ENCODE results near the gene ATG2A.

ATG2A gene

DNA sequence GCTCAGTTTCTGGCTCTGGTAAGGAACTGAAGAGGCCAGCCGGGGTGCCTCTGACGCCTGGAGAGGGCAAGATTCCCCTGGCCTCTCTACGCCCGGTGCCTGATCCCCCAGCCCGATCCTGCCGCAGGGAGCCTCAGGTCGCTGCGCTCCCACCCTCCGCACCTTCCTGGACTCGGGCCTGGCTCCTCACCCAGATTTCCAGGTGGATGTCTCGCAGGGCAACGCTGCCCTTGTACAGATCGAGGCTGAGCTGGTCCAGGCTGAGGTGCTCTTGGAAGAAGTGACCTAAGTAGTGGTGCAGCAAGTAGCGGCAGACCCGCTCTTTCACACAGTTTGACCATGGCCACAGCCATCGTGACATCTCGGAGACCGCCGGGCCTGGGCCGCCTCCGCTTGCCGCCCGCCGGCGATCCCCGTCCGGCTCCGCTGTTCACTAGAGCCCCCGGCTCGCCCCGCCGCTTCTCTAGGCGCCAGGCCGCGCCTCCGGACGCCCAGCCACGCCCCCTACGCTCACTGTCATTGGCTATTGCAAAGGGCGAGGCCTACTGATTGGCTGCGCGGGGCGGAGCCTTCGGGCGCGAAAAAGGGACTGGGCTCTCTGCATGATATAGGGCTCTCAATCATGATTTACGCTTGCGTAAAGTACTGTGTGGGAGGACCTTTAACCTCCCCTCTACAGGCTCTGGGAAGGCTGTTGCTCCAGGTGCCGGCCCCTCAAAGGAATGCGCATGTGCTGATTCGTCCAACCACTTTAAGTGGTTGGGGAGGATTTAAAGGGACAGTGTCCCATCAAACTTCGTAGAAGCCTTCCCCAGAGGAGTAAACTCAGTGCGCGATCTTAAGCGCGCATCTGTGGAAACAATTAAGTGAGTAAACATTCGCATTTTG lies at the start of gene ATG2A:
Gene ATG2A (minus strand): TSS at position 435 of the 888 bp plus-strand sequence. CDS start 74 bp downstream, at position 361.
- DNase-seq = peak; percentile 97 to 99

DNA sequence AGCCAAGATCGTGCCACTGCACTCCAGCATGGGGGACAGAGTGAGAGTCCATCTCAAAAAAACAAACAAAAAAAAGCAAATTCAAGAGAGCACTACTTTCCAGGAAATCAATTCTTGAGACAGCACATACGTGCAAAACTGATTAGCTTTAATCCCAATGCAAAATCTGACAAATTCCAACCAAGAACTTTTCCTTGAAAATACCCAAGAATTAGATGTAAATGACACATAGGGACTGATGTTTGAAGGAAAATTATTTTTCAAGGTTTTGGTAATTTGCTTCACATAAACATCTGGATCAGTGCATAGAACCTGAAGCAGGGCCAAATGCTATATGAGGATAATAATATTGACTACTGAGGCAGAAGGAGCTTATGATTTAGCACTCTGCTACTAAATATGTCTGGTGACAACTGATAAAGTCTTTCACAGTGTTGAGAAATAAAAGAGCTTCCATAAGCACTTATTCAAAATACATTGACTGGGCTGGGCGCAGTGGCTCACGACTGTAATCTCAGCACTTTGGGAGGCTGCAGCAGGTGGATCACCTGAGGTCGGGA lies 46.1 kb upstream of the ATG2A start:
- DNase-seq = no peak

DNA sequence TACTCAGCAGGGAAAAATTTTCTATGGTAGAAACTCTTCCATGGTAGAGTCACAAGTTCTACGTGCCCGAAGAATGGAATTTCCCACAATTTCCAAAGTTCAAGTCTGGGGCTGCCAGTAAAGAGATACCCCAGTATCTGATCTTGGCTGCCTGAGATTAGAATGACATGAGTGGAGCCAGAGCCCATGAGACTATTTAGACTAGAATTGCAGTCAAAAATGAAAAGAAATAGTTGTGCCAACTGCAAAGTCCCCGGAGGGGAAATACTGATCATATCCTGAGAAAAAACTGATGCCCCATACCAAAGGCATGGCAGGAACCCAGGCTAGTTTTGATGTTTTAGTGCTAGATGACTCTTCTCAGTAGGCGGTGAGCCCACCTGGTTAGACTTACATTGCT lies 43.7 kb upstream of the ATG2A start:
- no peak for DNase-seq

DNA sequence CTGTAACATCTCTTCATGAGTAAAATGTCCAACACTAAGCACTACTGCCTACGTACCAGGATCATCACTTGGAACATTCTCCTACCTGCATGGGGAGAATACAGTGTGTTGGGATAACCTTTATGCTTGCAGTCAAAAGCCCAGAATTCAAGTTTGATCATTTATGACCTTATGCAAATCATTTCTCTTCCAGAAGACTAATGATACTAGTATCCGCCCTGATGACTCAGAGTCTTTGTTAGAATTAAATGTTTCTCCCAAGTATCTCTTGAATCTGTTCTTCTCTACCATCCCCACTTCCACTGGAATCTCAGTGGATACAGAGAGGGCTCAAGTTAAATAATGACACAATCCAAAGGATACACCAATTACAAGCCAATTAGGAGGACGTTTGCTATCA lies 42.5 kb upstream of the ATG2A start:
- DNase-seq = no peak

DNA sequence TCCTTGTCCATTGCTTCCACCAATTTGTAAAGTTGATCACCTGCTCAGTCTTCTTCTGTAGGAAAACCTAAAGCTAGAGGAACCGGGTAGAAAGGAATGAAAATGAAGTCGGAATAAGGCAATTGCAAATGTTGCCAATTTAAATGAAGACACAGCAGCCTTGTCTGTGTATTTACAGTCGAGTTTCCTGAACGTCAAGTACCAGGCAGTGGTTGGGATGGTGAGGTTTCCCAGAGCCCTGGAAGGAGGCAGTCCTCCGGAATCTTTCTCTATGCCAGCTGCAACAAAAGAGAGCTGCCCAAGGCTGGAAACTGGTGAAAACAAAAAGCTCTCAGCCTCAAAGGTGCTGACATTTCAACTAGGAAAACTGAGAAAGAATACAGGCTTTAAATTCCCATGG lies 37.2 kb upstream of the ATG2A start:
- DNase-seq = no peak

DNA sequence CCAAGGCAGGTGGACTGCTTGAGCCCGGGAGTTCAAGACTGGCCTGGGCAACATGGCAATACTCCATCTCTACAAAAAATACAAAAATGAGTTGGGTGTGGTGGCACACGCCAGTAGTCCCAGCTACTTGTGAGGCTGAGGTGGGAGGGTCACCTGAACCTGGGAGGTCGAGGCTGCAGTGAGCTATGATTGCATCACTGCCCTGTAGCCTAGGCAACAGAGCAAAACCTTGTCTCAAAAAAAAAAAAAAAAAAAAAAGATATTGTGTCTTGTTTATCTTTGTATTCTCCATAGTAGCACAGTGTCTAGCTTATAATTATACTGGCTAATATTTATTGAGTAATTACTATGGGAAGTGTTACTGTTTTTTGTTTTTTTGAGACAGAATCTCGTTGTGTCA lies 34.5 kb upstream of the ATG2A start:
- DNase-seq = no peak

DNA sequence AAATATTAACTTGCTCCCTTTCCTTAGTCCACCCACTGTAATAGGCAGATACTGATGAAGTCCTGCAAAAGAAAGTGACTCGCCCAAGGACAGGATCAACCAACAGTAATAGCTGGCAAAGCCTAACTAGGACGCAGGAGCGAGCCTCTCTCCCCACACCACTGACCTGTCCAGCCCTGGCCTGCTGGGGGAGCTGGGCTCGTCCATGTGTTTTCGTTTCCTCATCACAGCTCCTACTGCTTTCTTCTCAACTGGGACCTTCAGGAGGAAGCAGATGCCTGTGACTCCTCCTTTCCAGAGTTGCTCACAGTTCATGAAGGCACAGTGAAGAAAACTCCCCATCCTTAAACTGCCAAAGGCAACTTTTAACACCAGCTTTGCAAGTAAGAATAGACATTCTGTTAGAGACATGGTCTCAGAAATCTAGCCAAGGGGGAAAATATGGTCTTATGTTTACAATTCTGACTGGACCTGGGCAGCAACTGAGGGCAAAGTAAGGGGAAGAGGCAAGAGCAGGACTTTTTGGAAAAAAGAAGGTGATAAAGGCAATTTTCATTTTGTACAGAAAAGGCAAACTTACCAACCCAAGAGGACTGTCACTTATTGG lies 30.3 kb upstream of the ATG2A start:
- no peak for DNase-seq

DNA sequence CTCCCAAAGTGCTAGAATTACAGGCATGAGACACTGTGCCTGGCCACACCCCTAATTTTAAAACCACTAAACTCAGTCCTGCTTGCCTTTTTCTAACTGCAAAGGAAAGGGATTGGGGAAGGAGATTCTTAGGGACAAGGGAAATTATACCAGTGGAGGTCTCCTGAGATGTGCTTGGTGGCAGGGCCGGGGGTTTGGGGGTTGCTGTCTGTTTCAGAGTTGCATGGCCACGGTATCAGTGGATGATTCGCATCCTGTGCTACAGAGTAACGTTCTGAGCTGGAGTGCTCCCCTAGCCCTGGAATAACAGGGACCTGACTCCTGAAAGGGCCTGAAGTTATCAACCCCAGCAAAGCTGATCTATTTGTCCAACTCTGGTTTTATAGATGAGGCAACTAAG lies 19.5 kb upstream of the ATG2A start:
- no peak for DNase-seq

DNA sequence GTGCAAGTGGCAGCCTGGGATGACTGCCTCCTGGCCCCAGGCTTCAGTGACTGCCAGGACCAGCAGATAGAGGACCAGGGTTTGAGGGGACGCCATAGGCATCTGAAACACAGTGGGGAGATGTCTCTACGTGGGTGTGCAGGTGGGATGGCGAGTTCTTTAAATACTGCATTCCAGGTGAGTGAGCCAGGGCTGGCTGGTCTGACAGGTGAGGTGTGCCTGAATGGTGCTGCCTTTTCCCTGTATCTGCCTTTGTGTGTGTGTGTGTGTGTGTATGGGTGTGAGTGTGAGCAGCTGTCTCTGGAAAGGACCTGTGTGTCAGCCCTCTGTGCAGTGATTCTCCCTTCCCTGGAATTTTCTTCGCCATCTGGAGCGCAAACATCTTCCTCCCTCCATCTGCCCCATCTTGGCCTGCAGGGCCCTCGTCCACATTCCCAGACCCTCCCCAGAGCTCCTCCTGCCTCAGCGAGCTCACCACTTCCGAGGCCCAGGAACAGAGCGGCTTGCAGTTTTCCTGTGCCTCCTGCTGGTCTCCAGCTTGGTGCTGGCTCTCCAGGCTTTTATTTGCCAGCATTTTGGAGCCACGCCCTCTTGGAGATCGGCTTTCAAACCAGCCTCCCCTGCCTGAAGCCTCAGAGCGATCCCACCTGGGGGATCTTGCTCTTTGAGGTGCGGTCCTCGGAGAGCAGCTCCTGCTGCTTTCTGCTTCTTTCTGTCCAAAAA lies 18.5 kb upstream of the ATG2A start, which contains the start of gene GPHA2:
Gene GPHA2 (minus strand): TSS at position 535 of the 723 bp plus-strand sequence. CDS start 433 bp downstream, at position 102.
- DNase-seq = peak in 1 of 2 experiments; percentile 57

DNA sequence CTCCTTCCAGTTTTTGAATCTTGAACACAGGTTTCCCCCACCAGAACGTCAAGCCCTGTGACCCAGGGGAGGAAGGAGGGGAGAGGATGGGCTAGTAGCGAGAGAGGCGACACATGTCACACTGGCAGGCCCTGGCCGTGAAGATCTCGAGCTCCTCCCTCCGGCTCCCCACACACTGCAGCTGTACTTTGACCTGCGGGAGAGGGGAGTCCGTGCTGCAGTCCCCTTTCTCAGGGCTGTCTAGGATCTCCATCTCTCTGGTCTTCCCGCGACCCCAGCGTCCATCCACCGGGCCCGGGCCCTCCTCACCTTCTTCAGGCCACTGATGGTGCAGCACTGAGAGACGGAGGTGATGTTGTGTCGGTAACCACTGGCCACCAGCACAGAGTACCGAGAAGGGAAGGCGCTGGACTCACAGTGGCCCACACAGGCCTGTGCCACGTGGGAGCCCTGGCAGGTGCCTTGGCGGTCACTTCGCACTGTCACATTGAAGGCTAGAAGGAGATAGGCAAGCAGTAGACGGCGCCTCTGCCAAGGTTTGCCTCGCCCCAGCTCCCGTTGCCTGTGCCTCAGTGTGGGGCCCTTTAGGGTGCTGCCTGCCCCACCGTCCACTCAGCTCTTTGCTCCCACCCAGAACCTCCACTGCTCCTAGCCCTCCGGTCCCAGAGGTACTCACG lies 17.8 kb upstream of the ATG2A start:
- DNase-seq = no peak

DNA sequence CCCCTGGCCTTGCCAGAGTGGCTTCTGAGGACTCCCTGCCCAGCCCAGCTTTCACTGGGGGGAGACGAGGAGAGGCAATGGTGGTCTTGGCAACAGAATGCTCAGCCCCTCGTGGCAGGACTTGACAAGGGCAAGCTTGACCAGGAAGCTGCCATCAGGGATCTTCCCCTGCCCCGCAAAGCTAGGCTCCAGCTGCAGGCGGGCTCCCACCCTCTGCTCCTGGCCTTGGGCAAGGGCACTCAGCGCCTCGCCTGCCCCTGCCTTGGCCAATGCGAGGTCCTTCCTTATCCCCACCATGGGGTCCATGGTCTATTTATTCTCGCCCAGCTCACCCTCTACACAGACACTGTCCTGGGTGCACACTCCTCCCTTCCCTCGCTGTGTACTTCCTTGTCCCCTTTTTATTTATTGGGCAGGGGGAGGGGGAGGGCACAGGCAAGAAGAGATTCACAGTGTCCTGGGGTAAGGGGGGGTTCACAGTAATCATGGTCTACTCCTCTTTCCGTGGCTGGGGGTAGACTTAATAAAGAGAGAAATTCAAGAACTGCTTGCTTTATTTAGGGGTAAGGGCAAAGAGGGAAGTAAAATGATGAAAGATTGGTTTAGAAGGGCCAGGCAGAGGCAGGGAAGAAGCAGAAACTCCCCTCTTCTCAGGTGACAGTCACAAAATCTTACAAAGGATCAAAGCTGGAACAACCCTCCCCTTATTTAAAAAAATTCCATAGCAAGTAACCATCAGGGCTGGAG lies 17.1 kb upstream of the ATG2A start:
- DNase-seq = no peak

DNA sequence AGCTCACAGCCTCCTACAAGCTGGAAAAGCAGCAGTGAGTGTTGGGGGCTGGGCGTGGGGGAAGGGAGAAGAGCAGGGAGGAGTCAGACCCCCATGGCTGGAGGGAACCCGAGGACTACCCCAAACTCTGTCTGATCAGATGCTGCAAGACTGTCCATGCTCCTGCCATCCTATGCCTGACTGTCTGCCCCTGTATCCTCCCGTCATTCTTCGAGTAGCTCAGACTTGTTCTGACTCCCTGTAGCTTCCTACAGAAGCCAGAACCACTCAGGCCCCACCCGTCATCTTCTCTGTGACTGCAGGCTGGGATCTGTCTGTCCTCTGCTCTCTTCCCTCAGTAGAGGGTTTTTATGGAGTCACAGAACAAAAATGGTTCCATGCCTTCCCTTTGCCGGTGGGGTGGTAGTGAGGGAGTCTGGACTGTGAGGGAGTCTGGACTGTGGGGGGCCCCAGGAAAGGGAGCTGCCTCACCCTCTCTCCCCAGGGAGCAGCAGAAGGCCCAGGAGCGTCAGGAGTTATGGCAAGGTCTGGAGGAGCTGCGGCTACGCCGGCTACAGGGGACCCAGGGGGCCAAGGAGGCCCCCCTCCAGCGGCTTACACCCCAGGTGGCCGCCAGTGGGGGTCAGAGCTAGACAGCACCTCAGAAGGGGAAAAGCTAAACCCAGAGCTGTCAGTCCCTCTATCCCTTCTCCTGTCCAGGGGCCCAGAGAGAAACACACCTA lies 16.4 kb upstream of the ATG2A start:
- DNase-seq = no peak

DNA sequence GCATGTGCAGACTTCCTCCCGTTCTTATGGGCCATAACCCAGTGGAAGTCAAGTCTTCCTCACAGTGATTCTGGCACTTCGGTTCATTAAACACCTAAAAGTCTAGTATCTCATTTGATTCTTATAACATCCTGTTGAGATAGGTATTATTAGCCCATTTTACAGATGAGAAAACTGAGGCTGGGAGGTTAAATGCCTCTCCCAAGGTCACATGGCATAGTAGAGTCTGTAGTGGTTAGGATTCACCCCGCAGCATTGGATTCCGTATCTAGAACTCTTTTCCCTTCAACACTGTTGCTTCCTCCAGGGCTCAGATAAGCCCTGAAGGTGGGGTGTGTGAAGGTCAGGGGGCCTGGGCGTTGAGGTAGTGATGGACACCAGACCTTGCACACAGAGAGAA lies 15.3 kb upstream of the ATG2A start:
- DNase-seq = no peak

DNA sequence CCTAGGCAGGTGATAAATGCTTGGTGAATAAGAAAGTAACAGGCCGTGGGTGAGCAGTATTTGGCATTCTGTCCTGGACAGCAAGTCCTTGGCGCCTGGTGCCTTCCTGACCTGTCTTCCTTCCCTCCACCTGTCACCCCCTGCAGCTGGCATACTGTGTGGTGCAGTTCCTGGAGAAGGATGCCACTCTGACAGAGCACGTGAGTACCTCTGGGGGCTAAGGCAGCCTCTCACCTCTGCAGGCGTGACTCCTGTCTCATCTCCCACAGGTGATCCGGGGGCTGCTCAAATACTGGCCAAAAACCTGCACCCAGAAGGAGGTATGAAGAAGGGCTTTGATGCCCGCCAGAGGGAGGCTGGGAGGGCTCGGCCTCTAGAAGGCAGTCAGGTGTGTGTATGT lies 14.3 kb upstream of the ATG2A start:
- no peak for DNase-seq

DNA sequence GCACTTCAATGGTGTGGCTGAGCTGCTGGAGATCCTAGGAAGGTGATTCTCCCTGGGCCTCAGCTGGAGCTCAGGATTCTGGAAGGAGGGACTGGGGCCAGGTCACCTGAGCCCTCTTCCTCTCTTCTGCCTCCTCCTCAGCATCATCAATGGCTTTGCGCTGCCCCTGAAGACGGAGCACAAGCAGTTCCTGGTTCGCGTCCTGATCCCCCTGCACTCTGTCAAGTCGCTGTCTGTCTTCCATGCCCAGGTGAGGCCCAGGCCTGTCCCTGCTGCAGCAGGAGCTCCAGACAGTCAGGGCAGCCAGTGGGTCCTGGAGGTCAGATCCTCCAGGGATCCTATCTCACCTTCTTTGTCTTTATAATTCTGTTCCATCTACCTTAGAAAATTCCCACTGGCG lies 13.3 kb upstream of the ATG2A start:
- no peak for DNase-seq

DNA sequence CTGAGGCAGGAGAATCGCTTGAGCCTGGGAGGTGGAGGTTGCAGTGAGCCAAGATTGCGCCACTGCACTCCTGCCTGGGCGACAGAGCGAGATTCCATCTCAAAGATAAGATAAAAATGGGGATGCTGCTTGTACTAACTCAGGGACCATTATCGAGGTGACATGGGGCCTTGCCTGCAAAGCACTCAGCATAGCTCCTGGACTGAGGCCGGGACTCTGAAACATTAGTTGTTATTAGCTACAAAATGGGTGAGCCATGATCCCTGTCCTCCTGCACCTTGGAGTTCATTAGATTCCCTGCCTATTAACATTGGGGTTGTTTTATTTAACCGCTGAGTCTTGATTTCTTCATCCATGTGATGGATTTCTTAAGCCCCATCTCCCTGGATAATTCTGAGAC lies 12.6 kb upstream of the ATG2A start:
- no peak for DNase-seq

DNA sequence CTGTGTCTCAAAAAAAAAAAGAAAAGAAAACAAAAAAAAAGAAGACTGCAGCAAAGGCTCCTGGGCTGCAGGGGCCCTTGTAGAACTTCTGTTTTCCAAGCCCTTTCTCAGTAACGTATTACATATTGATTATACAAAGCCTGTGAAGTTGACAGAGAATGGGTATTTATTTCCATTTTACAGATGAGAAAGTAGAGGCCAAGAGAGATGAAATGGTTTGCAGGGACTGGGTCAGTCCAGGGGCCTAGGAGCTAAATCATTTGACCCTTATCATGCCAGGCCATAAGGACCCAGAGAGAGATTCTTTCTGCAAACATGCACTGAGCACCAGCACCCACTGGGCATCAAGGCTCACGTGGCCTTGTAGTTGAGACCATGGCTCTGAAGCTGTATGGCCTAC lies 11.9 kb upstream of the ATG2A start:
- no peak for DNase-seq

DNA sequence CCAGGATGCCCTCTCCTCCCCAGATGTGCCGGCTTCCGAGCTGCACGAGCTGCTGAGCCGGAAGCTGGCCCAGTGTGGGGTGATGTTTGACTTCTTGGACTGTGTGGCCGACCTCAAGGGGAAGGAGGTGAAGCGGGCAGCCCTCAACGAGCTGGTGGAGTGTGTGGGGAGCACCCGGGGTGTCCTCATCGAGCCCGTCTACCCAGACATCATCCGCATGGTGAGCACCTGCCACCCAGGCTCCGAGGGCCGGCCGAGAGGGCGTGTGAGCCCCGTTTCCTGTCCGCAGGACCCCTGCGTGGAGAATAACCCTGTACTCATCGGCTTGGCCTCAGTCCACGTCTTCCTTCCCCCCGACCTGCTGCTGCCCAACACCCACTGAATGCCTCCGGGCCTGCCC lies 9.7 kb upstream of the ATG2A start:
- no peak for DNase-seq

DNA sequence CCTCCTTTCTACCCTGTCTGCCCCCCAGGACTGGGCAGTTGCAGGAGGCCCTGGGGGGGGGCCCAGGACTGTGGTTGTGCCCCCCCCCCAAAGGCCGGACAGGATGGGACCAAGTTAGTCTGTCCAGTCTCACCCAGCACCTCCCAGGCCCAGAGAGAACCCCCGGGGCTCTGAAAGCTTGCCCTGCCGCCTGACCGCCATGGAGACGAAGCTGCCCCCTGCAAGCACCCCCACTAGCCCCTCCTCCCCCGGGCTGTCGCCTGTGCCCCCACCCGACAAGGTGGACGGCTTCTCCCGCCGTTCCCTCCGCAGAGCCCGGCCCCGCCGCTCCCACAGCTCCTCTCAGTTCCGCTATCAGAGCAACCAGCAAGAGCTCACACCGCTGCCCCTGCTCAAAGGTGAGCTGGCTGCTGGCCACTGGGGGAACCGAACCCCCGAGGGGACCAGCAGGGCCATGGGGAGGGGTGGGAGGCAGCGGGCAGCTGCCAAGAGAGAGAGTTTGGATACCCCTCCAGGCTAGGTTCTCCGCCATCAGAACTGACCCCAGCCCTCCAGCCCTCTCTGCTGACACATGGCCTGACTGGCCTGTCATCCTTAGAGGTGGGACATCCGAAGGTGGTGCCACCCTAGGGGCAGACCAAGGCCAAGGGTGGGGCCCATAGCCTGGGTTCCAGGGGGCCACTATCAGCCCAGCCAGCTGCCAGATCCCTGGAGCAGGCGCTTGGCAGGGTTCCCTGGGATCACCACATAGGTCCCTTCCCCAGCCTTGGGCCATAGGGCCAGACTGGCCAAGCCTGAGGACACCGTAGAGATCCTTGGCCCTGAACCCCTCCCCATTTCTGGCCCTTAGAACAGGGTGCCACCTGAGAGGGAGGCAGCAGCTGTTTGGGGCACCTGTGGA lies 8.8 kb upstream of the ATG2A start:
- DNase-seq = no peak

DNA sequence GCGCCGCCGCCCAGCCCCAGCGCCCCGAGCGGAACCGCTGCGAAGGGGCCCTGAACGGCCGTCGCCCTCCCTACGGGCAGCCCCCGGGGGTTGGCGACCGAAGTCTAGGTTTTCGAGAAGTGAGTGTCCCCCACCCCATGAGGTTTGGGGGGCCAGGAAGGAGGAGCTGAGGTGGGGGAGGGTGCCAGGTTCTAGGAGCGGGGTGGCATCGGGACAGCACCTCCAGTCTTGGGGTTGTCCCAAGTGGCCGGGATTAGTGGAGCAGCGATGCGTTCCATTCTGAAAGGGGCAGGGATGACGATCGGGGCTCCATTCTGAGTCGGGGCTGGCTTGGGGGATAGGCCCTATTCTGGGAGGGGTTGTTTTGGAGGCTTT lies 7.9 kb upstream of the ATG2A start:
- no peak for DNase-seq

Measured in NCI-H446 (cell line).